Measurements from ENCODE around the gene URGCP. TPM values are rescaled to one million over a fixed set of nuclear protein-coding genes. Genes with fewer than 3 reads are reported as not detected.

URGCP gene
- total RNA-seq, 2 donors from 2014 or later, result 22.0 to 23.3 TPM

DNA sequence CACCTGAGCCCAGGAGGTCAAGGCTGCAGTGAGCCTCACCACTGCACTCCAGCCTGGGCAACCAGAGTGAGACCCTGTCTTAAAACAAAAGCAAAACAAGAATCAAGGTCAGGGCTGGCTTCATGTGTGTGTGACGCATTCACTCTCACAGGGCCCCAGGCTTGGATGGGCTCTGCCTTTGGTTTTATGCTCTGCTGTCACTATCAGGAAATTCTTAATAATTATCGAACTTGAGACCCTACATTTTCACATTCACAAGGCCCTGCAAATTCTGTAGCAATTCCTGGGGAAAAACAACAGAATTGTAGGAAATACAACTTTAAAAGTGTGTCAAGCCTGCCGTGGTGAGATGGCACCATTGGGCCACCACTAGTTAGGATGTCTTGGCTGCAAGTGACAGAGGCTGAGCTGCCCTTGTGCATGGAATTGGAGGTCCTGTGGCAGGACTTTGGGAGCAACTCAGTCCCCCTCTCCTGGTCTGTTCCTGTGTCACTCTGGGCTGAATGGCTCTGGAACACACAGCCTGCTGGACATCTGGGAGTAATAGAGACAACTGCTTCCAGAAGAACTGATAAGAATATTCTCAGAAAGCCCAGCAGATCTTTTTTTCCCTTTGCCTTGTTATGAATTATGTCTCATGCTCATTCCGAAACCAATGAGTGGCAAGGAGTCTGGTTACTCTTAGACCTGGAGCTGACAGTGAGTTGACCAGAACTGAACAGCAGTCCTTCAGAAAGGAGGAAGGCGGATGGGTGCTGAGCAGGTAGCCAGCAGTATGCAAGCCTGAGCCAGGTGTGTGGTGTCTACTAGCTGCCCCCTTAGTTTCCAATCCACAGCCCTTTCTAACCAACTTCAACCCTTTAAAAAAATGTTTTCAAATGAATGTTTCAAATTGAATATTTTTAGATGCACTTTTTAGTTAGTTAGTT, 23.4 kb upstream of the URGCP start:
- H3K4me3 Mint-ChIP-seq, result no peak overlapping the region
- DNase-seq (no peak), ATAC-seq (no peak)
- peaks cover 4% of the 10 kb centered on the region for H3K36me3 Mint-ChIP-seq (ENCODE audit: low read depth)
- no peaks in the 10 kb centered on the region for H3K27me3 Mint-ChIP-seq
- no peak overlapping the region for H3K27ac Mint-ChIP-seq
- H3K9me3 ChIP-seq (ENCODE audit: control insufficient read depth, low read length, poor library complexity, severe bottlenecking), result no peaks in the 10 kb centered on the region
- peaks cover 18% of the 10 kb centered on the region for H3K4me1 Mint-ChIP-seq

DNA sequence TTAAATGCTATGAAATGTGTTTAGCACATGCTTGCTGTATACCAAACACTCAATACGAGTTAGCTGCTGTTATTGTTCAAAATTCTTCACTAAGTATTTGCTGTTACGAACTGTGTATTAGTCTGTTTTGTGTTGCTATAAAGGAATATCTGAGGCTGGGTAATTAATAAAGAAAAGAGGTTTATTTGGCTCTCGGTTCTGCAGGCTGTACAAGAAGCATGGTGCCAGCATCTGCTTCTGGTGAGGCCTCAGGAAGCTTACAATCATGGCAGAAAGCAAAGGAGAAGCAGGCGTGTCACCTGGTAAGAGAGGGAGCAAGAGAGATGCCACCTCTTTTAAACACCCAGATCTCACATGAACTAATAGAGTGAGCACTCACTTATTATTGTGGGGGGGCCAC, 21.4 kb upstream of the URGCP start:
- H3K27ac Mint-ChIP-seq, result no peak overlapping the region

DNA sequence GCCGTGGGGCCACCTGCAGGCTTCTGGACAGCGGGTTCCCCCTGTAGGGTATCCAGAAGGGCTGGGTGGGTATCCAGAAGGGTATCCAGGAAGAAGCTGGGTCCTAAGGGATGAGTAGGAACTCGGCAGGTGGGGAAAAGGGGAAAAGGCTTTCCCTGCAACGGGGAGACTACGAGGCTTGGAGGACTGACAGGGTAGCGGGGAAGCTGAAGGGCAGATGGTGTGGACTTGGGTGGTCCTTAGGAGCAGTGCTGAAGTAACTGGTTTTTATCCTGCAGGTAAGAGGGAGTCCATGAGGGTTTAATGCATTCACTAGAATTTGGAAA, 20.4 kb upstream of the URGCP start:
- Mint-ChIP-seq H3K4me1 (peaks cover 25% of the 10 kb centered on the region), H3K27ac (peak overlapping the region; percentile 67)

More for the DNA sequence above, 21.4 kb upstream of the URGCP start:
- Mint-ChIP-seq H3K27me3 (no peaks in the 10 kb centered on the region), H3K36me3 (ENCODE audit: low read depth) (peaks cover 4% of the 10 kb centered on the region), H3K4me3 (no peak overlapping the region), H3K4me1 (peaks cover 23% of the 10 kb centered on the region)
- DNase-seq, result no peak
- no peaks in the 10 kb centered on the region for H3K9me3 ChIP-seq (ENCODE audit: control insufficient read depth, low read length, poor library complexity, severe bottlenecking)
- ATAC-seq, result no peak

DNA sequence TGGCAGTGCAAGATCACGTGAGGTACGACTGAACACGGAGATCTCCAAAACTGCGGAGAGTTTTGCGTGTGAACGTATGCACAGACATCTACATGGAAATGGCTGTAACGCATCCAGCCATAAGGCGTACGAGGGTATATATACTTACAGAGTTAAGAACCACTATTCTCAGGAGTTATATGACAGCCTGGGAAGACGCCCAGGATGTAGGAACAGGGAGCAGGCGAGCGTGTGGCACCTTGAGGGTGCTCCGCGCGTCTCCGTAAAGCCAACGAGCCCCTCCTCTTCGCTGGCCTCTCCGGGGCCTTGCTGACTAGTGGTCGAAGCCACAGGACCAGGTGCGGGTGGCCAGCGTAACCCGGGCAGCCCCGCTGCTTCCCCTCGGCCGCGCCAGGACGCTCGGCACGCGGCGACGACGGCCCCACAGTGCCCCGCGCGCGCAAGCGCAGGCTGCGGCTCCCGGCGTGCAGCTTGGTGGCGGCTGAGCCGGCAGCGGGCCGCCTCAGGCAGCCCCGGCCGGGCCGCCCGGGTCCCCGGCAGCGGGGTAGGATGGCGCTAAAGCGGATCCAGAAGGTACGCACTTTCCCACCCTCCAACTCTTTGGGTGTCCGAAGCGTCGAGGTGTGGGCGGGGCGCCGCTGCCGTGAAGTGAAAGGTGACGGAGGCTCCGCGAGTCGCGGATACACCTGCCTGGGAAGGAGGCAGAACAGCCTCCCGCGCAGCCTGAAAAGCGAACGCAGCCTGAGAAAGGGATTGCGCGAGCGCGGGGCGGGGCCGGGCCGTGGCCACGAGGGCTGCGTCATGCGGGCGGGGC, 19.8 kb upstream of the URGCP start, which contains the start of gene UBE2D4:
Gene UBE2D4, plus strand, starts transcription at position 453 of the 814 bp plus-strand sequence. Its CDS starts 97 bp downstream, at position 550.
- H3K9me3 ChIP-seq (ENCODE audit: control insufficient read depth, low read length, poor library complexity, severe bottlenecking), result no peaks in the 10 kb centered on the region
- H3K4me3 Mint-ChIP-seq, result peak within 1 kb of the TSS; percentile 94
- DNase-seq (peak; percentile 76 to 84 (median 79)), ATAC-seq (peak; percentile 91)
- peak within 1 kb of the TSS; percentile 92 for H3K27ac Mint-ChIP-seq
- peaks cover 25% of the 10 kb centered on the region for H3K4me1 Mint-ChIP-seq
- no peaks in the 10 kb centered on the region for H3K27me3 Mint-ChIP-seq
- H3K36me3 Mint-ChIP-seq (ENCODE audit: low read depth), result peaks cover 4% of the 10 kb centered on the region

More for the DNA sequence above, 20.4 kb upstream of the URGCP start:
- no peak for DNase-seq
- H3K9me3 ChIP-seq (ENCODE audit: control insufficient read depth, low read length, poor library complexity, severe bottlenecking), result no peaks in the 10 kb centered on the region
- peak overlapping the region; percentile 94 for H3K4me3 Mint-ChIP-seq
- H3K27me3 Mint-ChIP-seq, result no peaks in the 10 kb centered on the region
- peaks cover 4% of the 10 kb centered on the region for H3K36me3 Mint-ChIP-seq (ENCODE audit: low read depth)
- no peak for ATAC-seq

DNA sequence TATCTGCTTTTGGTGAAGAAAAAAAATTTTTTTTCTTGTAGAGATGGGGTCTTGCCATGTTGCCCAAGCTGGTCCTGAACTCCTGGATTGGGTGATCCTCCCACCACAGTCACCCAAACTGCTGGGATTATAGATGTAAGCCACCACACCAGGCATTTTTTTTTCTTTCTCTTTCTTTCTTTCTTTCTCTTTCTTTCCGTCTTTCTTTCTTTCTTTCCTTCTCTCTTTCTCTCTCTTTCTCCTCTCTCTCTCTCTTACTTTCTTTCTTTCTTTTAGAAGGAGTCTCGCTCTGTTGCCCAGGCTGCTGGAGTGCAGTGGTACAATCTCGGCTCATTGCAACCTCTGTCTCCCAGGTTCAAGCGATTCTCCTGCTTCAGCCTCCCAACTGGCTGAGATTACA, 16.3 kb upstream of the URGCP start:
- no peak for DNase-seq
- no peaks in the 10 kb centered on the region for H3K27me3 Mint-ChIP-seq
- no peaks in the 10 kb centered on the region for H3K36me3 Mint-ChIP-seq (ENCODE audit: low read depth)
- H3K4me1 Mint-ChIP-seq, result peaks cover 22% of the 10 kb centered on the region
- no peak overlapping the region for H3K4me3 Mint-ChIP-seq
- H3K9me3 ChIP-seq (ENCODE audit: control insufficient read depth, low read length, poor library complexity, severe bottlenecking), result no peaks in the 10 kb centered on the region
- no peak overlapping the region for H3K27ac Mint-ChIP-seq
- ATAC-seq, result no peak

DNA sequence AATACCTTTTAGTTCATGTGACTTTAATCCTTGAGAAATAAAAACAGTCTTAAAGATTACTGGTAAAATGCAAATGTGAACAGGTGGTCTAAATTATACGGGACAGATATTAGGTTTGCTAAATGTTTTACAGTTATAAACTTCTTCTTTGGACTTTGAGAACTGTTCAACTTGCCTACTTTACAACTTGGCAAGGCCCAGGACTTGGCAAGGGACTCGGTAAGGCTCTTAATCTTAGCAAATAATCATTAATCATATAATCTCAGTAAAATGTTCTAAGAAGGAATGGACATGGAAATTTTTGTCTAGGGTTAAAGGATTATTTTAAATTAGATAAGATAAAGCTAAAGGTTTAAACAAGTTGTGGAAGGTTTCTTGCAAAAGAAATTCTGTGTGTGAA, 15.0 kb upstream of the URGCP start:
- ATAC-seq, result no peak
- H3K9me3 ChIP-seq (ENCODE audit: control insufficient read depth, low read length, poor library complexity, severe bottlenecking), result no peaks in the 10 kb centered on the region
- Mint-ChIP-seq H3K36me3 (ENCODE audit: low read depth) (no peaks in the 10 kb centered on the region), H3K27ac (no peak overlapping the region), H3K4me3 (no peak overlapping the region), H3K27me3 (no peaks in the 10 kb centered on the region), H3K4me1 (peaks cover 15% of the 10 kb centered on the region)
- no peak for DNase-seq

DNA sequence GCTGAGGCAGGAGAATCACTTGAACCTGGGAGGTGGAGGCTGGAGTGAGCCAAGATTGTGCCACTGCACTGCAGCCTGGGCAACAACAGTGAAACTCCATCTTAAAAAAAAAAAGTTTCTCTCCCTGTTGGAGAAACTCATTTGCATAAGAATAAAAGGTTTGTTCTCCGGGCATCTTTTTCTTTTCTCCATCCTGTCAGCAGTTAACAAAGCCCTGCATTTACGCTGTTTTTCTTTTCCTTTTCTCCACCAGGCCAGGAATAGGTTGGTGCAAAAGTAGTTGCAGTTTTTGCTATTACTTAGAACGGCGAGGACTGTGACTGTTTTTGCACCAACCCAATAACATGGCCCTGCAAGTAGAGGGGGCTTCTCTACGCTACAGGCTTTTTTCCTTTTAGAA, 9.5 kb upstream of the URGCP start:
- Mint-ChIP-seq H3K27ac (no peak overlapping the region), H3K36me3 (ENCODE audit: low read depth) (no peaks in the 10 kb centered on the region), H3K4me3 (no peak overlapping the region), H3K27me3 (no peaks in the 10 kb centered on the region), H3K4me1 (peaks cover 2% of the 10 kb centered on the region)
- no peak for ATAC-seq
- no peaks in the 10 kb centered on the region for H3K9me3 ChIP-seq (ENCODE audit: control insufficient read depth, low read length, poor library complexity, severe bottlenecking)
- DNase-seq, result no peak

DNA sequence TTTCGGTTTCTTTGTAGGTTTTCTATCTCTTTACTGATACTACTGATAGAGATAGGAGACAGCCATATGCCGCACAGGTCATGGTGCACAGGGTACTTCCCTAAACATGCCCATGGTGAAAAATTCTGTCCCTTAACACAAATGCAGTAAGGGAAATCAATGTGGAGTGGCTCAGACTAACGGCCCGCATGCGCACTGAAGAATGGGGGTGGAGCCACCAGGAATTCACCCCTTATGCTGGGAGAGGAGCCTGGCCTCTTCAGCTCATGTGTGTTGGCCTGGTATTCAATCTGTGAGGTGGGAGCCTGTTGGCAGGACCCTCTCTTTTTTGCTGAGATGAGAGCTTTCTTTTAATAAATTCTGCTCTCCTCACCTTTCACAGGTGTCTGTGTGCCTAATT, 8.4 kb upstream of the URGCP start:
- no peak for DNase-seq
- H3K4me3 Mint-ChIP-seq, result no peak overlapping the region
- no peaks in the 10 kb centered on the region for H3K4me1 Mint-ChIP-seq
- no peaks in the 10 kb centered on the region for H3K36me3 Mint-ChIP-seq (ENCODE audit: low read depth)
- H3K27ac Mint-ChIP-seq, result no peak overlapping the region
- no peaks in the 10 kb centered on the region for H3K9me3 ChIP-seq (ENCODE audit: control insufficient read depth, low read length, poor library complexity, severe bottlenecking)
- no peak for ATAC-seq
- H3K27me3 Mint-ChIP-seq, result no peaks in the 10 kb centered on the region

DNA sequence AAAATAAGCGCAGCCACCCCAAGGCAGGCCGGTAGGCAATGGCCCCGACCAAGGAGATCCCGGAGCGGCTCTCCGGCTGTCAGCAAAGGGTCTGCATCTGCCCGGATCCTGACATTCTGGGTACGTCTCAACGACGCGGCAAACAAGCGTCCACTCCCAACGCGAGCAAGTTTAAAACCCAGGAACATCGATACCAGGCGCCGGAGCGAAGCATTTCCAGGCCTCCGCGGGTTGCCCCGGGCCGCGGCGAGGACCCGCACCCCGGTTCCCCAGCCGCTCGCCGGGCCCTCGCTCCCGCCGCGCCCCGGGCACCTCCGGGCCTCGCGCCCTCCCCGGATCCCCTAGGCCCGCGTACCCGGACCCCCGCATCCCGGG, 453 bp downstream of the URGCP start:
- no peaks in the 10 kb centered on the region for H3K36me3 Mint-ChIP-seq (ENCODE audit: low read depth)
- no peaks in the 10 kb centered on the region for H3K27me3 Mint-ChIP-seq
- peaks cover 28% of the 10 kb centered on the region for H3K4me1 Mint-ChIP-seq
- H3K9me3 ChIP-seq (ENCODE audit: control insufficient read depth, low read length, poor library complexity, severe bottlenecking), result no peaks in the 10 kb centered on the region
- ATAC-seq, result peak; percentile 52
- DNase-seq, result peak; percentile 11 to 14 (median 14)
- peak overlapping the region; percentile 86 for H3K27ac Mint-ChIP-seq
- H3K4me3 Mint-ChIP-seq, result peak overlapping the region; percentile 96

DNA sequence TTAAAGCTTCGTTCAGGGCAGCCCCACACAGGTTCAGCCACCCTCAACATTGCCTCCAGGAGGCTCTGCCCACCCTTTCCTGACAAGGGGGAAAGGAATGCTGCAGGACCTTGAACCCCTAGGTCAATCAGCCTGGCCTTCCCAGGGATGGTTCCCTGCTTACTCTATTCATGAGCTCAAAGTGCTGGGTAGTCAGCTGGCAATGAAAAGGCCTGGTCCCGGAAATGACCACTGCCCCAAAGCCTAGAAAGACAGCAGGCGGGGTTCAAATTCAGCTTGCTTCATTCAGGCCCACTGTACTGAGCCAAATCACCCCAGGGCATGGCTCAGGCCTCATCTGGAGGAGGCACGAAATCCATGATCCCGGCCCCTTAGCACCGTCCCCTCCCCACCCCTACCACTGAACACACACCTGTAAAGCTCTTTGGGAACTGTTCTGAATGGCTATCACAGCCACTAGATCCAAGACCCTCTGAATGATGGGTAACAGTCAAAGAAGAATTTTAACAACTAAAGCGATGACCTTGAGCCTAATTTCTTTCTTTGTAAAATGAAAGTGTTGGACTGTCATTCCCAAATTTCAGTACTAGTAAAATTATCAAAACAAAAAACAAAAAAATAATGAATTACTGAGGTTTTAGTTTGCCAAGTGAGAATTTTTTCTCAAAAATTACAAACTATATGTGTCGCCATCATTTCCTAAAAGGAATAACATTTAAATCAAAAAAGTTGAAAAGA, 1.0 kb downstream of the URGCP start:
- peak overlapping the region; percentile 86 for H3K27ac Mint-ChIP-seq
- H3K4me3 Mint-ChIP-seq, result peak overlapping the region; percentile 96
- no peaks in the 10 kb centered on the region for H3K9me3 ChIP-seq (ENCODE audit: control insufficient read depth, low read length, poor library complexity, severe bottlenecking)
- H3K36me3 Mint-ChIP-seq (ENCODE audit: low read depth), result no peaks in the 10 kb centered on the region
- ATAC-seq, result no peak
- H3K4me1 Mint-ChIP-seq, result peaks cover 28% of the 10 kb centered on the region
- no peaks in the 10 kb centered on the region for H3K27me3 Mint-ChIP-seq
- DNase-seq, result no peak

DNA sequence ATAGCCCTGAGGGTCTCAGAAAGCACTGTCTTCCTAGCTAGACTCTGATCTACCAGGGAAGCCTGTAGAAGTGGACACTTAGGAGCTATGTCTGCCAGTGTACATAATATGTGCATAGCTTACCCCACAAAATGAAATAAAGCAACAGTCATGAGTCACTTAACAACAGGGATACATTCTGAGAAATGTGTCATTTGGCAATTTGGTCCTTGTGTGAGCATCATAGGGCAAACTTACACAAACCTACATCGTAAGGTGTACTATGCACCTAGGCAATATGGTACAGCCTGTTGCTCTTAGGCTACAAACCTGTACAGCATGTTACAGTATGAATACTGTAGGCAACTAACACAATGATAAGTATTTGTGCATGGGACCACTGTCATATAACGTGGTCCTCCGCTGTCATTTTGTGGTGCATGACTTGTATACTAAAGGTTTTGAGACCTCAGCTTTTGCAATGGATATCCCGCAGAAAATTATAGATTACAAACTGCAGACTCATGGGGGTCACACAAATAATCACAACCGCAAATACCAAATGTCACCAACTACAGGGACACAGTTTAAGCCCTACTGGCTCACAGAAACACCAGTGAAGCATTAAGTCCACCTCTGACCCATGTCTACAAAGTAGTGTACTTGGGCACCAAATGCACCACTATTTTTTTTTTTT, 1.7 kb downstream of the URGCP start:
- H3K9me3 ChIP-seq (ENCODE audit: control insufficient read depth, low read length, poor library complexity, severe bottlenecking), result no peaks in the 10 kb centered on the region
- Mint-ChIP-seq H3K4me1 (peaks cover 28% of the 10 kb centered on the region), H3K36me3 (ENCODE audit: low read depth) (no peaks in the 10 kb centered on the region), H3K4me3 (no peak overlapping the region), H3K27me3 (no peaks in the 10 kb centered on the region), H3K27ac (peak overlapping the region; percentile 86)
- ATAC-seq (no peak), DNase-seq (no peak)

DNA sequence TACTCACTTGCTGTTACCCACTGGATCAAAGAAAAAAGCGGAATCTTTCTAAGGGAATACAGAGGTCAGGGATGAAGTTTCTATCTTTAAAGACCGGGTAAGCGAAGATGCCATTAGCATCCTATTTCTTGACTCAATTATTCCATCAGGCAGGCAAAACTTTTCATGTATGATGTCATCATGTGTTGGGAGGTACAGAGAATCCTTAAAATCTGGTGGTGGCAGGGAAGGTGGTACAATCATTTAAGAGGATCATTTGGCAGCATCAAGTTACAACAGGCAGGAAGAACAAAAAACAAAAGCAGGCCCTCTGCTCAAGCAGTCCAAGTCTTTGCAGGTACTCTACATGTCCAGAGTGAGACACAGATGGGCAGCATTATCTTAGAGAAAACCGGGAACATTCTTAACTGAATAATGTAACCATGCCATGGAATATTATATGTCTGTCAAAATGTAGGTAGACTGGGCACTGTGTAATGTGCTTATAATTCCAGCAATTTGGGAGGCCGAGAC, 3.8 kb downstream of the URGCP start:
- no peaks in the 10 kb centered on the region for H3K9me3 ChIP-seq (ENCODE audit: control insufficient read depth, low read length, poor library complexity, severe bottlenecking)
- no peak for ATAC-seq
- Mint-ChIP-seq H3K27me3 (no peaks in the 10 kb centered on the region), H3K4me3 (no peak overlapping the region), H3K27ac (peak overlapping the region; percentile 65), H3K36me3 (ENCODE audit: low read depth) (no peaks in the 10 kb centered on the region), H3K4me1 (peaks cover 28% of the 10 kb centered on the region)
- DNase-seq, result no peak
